ENCODE results near the gene SUMO3.

SUMO3 gene

DNA sequence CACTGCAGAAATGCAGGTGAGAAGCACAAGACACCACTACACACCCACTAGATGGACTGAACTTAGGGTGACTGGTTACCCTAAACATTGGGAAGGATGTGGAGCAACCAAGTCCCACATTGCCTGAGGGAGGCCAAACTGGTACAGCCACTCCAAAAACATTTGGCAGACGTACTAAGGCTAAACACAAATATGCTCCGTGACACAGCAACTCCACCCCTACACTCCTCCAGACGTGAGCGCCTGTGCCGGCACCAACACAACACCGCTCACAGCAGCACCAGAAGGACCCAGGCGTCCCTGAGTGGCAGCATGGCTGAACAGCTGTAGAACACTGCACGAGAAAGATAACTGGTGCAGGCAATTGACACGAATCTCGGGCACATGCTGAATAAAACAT lies 40.9 kb upstream of the SUMO3 start:
- Histone ChIP-seq H3K9me3 (no peaks in the 10 kb centered on the region), H3K36me3 (peaks cover 98% of the 10 kb centered on the region), H3K4me3 (ENCODE audit: low read depth in 1 of 2, low read length in 1 of 2) (no peak overlapping the region), H3K27ac (peak overlapping the region; percentile 20), H3K27me3 (no peaks in the 10 kb centered on the region), H3K4me1 (ENCODE audit: control insufficient read depth in 1 of 2, insufficient read depth in 1 of 2, low read depth in 1 of 2, low read length in 1 of 2) (peaks cover 17 to 19% of the 10 kb centered on the region in 2 experiments)
- TF ChIP-seq, protein P1, sequence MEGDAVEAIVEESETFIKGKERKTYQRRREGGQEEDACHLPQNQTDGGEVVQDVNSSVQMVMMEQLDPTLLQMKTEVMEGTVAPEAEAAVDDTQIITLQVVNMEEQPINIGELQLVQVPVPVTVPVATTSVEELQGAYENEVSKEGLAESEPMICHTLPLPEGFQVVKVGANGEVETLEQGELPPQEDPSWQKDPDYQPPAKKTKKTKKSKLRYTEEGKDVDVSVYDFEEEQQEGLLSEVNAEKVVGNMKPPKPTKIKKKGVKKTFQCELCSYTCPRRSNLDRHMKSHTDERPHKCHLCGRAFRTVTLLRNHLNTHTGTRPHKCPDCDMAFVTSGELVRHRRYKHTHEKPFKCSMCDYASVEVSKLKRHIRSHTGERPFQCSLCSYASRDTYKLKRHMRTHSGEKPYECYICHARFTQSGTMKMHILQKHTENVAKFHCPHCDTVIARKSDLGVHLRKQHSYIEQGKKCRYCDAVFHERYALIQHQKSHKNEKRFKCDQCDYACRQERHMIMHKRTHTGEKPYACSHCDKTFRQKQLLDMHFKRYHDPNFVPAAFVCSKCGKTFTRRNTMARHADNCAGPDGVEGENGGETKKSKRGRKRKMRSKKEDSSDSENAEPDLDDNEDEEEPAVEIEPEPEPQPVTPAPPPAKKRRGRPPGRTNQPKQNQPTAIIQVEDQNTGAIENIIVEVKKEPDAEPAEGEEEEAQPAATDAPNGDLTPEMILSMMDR (IDR thresholded peaks at IDR 0.05): no peak

DNA sequence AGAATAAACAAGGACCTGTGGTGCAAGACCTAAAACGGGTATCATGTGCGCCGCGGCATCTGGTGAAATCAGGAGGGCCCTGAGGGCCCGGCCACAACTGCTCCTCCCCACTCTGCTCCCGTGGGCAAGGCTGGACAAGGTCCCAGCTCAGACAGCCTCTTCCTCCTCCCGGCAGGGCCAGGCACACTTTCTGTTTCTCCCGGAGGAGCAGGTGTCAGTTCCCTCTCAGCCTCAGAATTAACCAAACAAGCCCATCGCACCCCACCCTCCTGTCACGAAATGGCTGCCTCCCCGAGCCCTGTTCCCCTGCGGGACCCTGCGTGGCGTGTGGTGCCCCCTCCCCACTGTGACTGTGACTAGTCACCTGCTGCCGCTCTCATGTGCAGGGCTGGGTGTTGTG lies 40.4 kb upstream of the SUMO3 start:
- peaks cover 17 to 19% of the 10 kb centered on the region in 2 experiments for H3K4me1 ChIP-seq (ENCODE audit: control insufficient read depth in 1 of 2, insufficient read depth in 1 of 2, low read depth in 1 of 2, low read length in 1 of 2)
- peaks cover 98% of the 10 kb centered on the region for H3K36me3 ChIP-seq

DNA sequence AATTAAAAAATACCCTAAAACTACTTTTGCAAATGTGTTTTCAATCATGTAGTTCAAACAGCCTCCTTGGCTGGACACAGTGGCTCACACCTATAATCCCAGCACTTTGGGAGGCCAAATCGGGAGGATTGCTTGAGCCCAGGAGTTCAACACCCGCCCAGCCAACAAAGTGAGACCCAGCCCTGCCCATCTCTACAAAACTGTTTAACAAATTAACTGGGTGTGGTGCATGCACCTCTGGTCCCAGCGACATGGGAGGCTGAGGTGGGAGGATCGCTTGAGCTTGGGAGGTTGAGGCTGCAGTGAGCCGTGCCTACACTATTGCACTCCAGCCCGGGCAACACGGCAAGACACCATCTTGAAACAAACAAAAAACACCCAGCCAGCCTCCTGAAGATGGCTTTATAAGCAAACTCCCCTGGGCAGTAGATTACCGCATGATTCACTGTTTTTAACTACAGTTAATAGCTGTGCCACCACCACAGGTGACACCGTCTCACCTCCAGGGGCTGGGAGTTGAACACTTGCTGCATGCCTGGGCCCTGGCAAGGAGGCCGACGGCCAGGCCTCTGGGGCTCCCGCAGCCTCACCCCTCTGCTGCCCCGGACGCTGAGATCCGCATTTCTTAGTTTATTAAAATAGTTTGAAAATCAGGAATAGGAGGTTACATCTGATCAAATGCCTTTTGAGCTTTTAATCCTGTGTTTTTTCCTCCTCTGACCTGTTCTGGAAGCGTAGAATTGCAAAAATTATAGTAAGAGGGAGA lies 39.4 kb upstream of the SUMO3 start:
- TF ChIP-seq, protein P1 (IDR thresholded peaks at IDR 0.05): no peak
- H3K36me3 ChIP-seq: peaks cover 99% of the 10 kb centered on the region
- no peak overlapping the region for H3K4me3 ChIP-seq (ENCODE audit: low read depth in 1 of 2, low read length in 1 of 2)
- no peaks in the 10 kb centered on the region for H3K9me3 ChIP-seq
- peak overlapping the region; percentile 20 for H3K27ac ChIP-seq
- no peaks in the 10 kb centered on the region for H3K27me3 ChIP-seq
- H3K4me1 ChIP-seq (ENCODE audit: control insufficient read depth in 1 of 2, insufficient read depth in 1 of 2, low read depth in 1 of 2, low read length in 1 of 2): peaks cover 17 to 19% of the 10 kb centered on the region in 2 experiments

More for the DNA sequence above, 40.4 kb upstream of the SUMO3 start:
- Histone ChIP-seq H3K27ac (peak overlapping the region; percentile 20), H3K4me3 (ENCODE audit: low read depth in 1 of 2, low read length in 1 of 2) (no peak overlapping the region), H3K9me3 (no peaks in the 10 kb centered on the region), H3K27me3 (no peaks in the 10 kb centered on the region)
- TF ChIP-seq, protein P1 (IDR thresholded peaks at IDR 0.05): no peak

DNA sequence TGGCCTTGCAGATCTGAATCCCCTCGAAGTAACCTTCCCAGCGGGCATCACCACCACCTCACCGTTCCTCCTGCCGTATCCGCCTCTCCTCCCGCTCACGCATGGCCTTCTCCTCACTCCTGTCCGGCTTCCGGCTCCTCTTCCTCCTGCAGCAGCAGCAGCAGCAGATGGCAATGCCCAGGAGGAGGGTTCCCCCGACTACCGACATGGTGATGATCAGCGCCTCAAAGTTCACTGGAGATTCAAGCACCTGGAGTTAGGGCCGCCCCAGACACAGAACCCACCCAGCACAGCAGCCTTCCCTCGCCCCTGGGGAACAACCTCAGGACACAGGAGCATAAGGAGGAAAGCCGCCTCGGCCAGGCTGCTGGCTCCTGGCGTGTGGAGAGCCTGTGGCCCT lies 38.3 kb upstream of the SUMO3 start:
- no peak overlapping the region for H3K4me3 ChIP-seq (ENCODE audit: low read depth in 1 of 2, low read length in 1 of 2)
- peaks cover 98% of the 10 kb centered on the region for H3K36me3 ChIP-seq
- peaks cover 17 to 19% of the 10 kb centered on the region in 2 experiments for H3K4me1 ChIP-seq (ENCODE audit: control insufficient read depth in 1 of 2, insufficient read depth in 1 of 2, low read depth in 1 of 2, low read length in 1 of 2)
- H3K9me3 ChIP-seq: no peaks in the 10 kb centered on the region
- H3K27ac ChIP-seq: no peak overlapping the region
- no peaks in the 10 kb centered on the region for H3K27me3 ChIP-seq
- TF ChIP-seq, protein P1 (IDR thresholded peaks at IDR 0.05): no peak

DNA sequence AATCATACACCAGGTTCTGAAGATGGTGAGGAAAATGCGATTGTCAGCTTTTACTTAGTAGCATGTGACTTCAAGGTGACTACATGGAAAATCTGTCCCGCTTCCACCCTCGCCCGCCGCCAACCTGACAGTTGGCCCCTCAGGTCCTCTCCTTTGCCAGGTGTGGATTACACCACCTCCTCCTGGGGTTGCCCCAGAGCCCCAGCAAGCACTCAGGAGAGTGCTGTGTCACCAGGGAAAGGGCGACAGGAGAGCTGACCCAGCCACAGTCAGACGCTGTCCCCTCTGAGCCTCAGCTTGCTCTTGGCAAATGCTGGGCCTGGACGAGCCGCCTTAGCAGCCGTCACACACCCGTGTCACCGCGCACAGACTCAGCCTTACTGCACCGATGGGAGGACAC lies 37.7 kb upstream of the SUMO3 start:
- peaks cover 17 to 19% of the 10 kb centered on the region in 2 experiments for H3K4me1 ChIP-seq (ENCODE audit: control insufficient read depth in 1 of 2, insufficient read depth in 1 of 2, low read depth in 1 of 2, low read length in 1 of 2)
- peak overlapping the region; percentile 58 for H3K27ac ChIP-seq
- TF ChIP-seq, protein P1 (IDR thresholded peaks at IDR 0.05): no peak
- no peak overlapping the region for H3K4me3 ChIP-seq (ENCODE audit: low read depth in 1 of 2, low read length in 1 of 2)
- H3K27me3 ChIP-seq: no peaks in the 10 kb centered on the region
- H3K36me3 ChIP-seq: peaks cover 98% of the 10 kb centered on the region
- no peaks in the 10 kb centered on the region for H3K9me3 ChIP-seq

Measured in neutrophil (primary cell).